Endothelial cell of umbilical vein (primary cell): ENCODE data around the gene SORCS3. TPM values are rescaled to one million over a fixed set of nuclear protein-coding genes. Genes with fewer than 3 reads are reported as not detected.

ENCODE experiments used
- BruUV-seq: library from RNA; stranded (reverse); fragments of 400-500 nt; replicated peaks from 2 replicates; lab custom pipeline; 2021; lab: Mats Ljungman, UMichigan
- CTCF ChIA-PET: fragments of 300-600, 350-600 bp; sonication (Branson Sonifier 250); formaldehyde crosslinking; loops from one replicate; lab custom pipeline; 2021; ENCODE audit warnings: antibody characterized with exemption, inconsistent platforms; lab: Charles Lee
- POLR2A ChIA-PET: fragments of 300-600, 350-600 bp; sonication (Branson Sonifier 250); formaldehyde crosslinking; loops from one replicate; lab custom pipeline; 2021; ENCODE audit warnings: antibody characterized with exemption, inconsistent platforms; lab: Charles Lee
- DNase-seq: peaks from one replicate; pipeline ENCODE4 v3.0.0-alpha.2; 2011; ENCODE audit warnings: low read depth, low spot score
- FAIRE-seq: peaks from 2 replicates; lab custom pipeline; 2011; peaks lifted over from hg19 to GRCh38; lab: Jason Lieb, UNC
- H2AFZ ChIP-seq: 2 replicates; pipeline ENCODE4 v1.6.0; 2012; ENCODE audit warnings: low read depth, low read length, control low read depth, inconsistent platforms
- H3K27ac ChIP-seq: 2 replicates; pipeline ENCODE4 v1.5.1; 2011; ENCODE audit warnings: low read depth, mild to moderate bottlenecking, control low read depth, low read length, moderate library complexity; ENCODE audit not compliant: insufficient read depth
- H3K27me3 ChIP-seq, 2 experiments: 2 replicates each; pipeline versions ENCODE4 v1.6.0 to v1.6.1; 2011; ENCODE audit warnings: low read length in 2 of 2, mixed read lengths in 1 of 2; ENCODE audit not compliant: control insufficient read depth in 2 of 2, insufficient read depth in 2 of 2
- H3K36me3 ChIP-seq, 2 experiments: 2 replicates in 1 of 2; 3 replicates in 1 of 2; pipeline ENCODE4 v1.5.1; 2011; ENCODE audit warnings: low read length in 2 of 2, mild to moderate bottlenecking in 1 of 2, moderate library complexity in 1 of 2; ENCODE audit not compliant: control insufficient read depth in 2 of 2, insufficient read depth in 2 of 2; ENCODE audit errors: extremely low read depth in 1 of 2
- H3K4me1 ChIP-seq: 3 replicates; pipeline ENCODE4 v1.5.1; 2011; ENCODE audit warnings: mild to moderate bottlenecking, low read length; ENCODE audit not compliant: control insufficient read depth, insufficient read depth; ENCODE audit errors: extremely low read depth
- H3K4me2 ChIP-seq: 2 replicates; pipeline ENCODE4 v1.6.1; 2011; ENCODE audit warnings: low read length, control low read depth, mixed read lengths; ENCODE audit not compliant: insufficient read depth
- H3K4me3 ChIP-seq, 3 experiments: fragments of 200-600 bp in 1 of 3; sonication (generic), shearing (Covaris generic) in 1 of 3; replicated peaks in 1 of 3; 2 replicates each; pipeline ENCODE4 v1.5.1; 2011 to 2016; ENCODE audit warnings: control low read depth in 3 of 3, low read length in 3 of 3, mild to moderate bottlenecking in 2 of 3, inconsistent platforms in 1 of 3, low read depth in 1 of 3, moderate library complexity in 1 of 3; ENCODE audit not compliant: insufficient read depth in 1 of 3
- H3K79me2 ChIP-seq: 2 replicates; pipeline ENCODE4 v1.6.0; 2012; ENCODE audit warnings: low read length, inconsistent platforms; ENCODE audit not compliant: control insufficient read depth, insufficient read depth
- H3K9ac ChIP-seq: replicated peaks from 2 replicates; pipeline ENCODE3; 2011; ENCODE audit warnings: low read length, control low read depth; ENCODE audit not compliant: insufficient read depth; ENCODE audit errors: extremely low read depth
- H3K9me1 ChIP-seq: replicated peaks from 3 replicates; pipeline ENCODE4 v1.6.0; 2011; ENCODE audit warnings: mild to moderate bottlenecking, low read length; ENCODE audit not compliant: control insufficient read depth, insufficient read depth; ENCODE audit errors: extremely low read depth
- H3K9me3 ChIP-seq: replicated peaks from 2 replicates; pipeline ENCODE4 v1.5.1; 2012; ENCODE audit warnings: low read length, inconsistent platforms; ENCODE audit not compliant: control insufficient read depth, insufficient read depth
- H4K20me1 ChIP-seq: replicated peaks from 2 replicates; pipeline ENCODE3; 2011; ENCODE audit warnings: mild to moderate bottlenecking, low read length; ENCODE audit not compliant: control insufficient read depth, insufficient read depth; ENCODE audit errors: extremely low read depth
- EZH2 ChIP-seq: IDR thresholded peaks from 2 replicates; pipeline ENCODE4 v1.6.1; 2012; ENCODE audit warnings: borderline replicate concordance, low read depth, mild to moderate bottlenecking, moderate library complexity, low read length, inconsistent platforms; ENCODE audit not compliant: severe bottlenecking
- FOS ChIP-seq: IDR thresholded peaks from 2 replicates; pipeline ENCODE4 v1.6.1; 2011; ENCODE audit warnings: mild to moderate bottlenecking, low read length, moderate library complexity, borderline replicate concordance; ENCODE audit not compliant: insufficient read depth
- GATA2 ChIP-seq: IDR thresholded peaks from 2 replicates; pipeline ENCODE4 v1.7.0; 2011; ENCODE audit warnings: low read depth, mild to moderate bottlenecking, moderate library complexity, mixed read lengths, low read length; ENCODE audit not compliant: insufficient read length, insufficient read depth
- JUN ChIP-seq: IDR thresholded peaks from 2 replicates; pipeline ENCODE4 v1.6.1; 2011; ENCODE audit warnings: borderline replicate concordance, low read depth; ENCODE audit not compliant: insufficient read length, insufficient read depth
- MYC ChIP-seq: IDR thresholded peaks from one replicate; pipeline ENCODE4 v1.6.1; 2011; ENCODE audit warnings: mild to moderate bottlenecking, low read depth, low read length
- POLR2A ChIP-seq: IDR thresholded peaks from 2 replicates; pipeline ENCODE4 v1.6.1; 2012; ENCODE audit warnings: low read depth, mild to moderate bottlenecking, control low read depth, low read length
- POLR2AphosphoS5 ChIP-seq: IDR thresholded peaks from 2 replicates; pipeline ENCODE4 v1.6.1; 2012; ENCODE audit warnings: low read depth, mild to moderate bottlenecking, control low read depth, low read length, moderate library complexity; ENCODE audit not compliant: insufficient read depth
- dilution Hi-C: fragments of 300-500 bp; cut with MboI; formaldehyde crosslinking; loops from one replicate; pipeline ENCODE4 v1.15.0; 2019; ENCODE audit warnings: low sequenced_read_pairs; ENCODE audit not compliant: extremely low pct_ligation_motif_present
- intact Hi-C: fragments of 100-400 bp; cut with micrococcal nuclease; formaldehyde crosslinking; loops from one replicate; pipeline ENCODE4 v1.10.0; 2022
- polyA plus RNA-seq, 4 experiments: library from polyadenylated mRNA; depleted of rRNA in 3 of 4; stranded (reverse) in 3 of 4; unstranded in 1 of 4; fragments of >200 nt; gene quantifications; 2 replicates each; pipeline versions ENCODE4 v1.2.1 to v1.2.3, GENCODE V29; 2011 to 2012; ENCODE audit warnings: missing spikeins in 1 of 4
- total RNA-seq: library from RNA; stranded (reverse); gene quantifications from 2 replicates; pipeline ENCODE4 v1.2.3, GENCODE V29; 2021
- TF ChIP-seq, protein P1 (sequence below), 2 donors: IDR thresholded peaks; 1 replicate in 1 of 2; 2 replicates in 1 of 2; pipeline ENCODE4 v1.5.1; 2011; ENCODE audit warnings: low read length in 2 of 2, mild to moderate bottlenecking in 2 of 2, moderate library complexity in 2 of 2, control low read depth in 1 of 2, inconsistent platforms in 1 of 2, low read depth in 1 of 2; ENCODE audit not compliant: insufficient read depth in 1 of 2; ENCODE audit errors: extremely low read depth in 1 of 2
- TF ChIP-seq, protein P2 (sequence below): IDR thresholded peaks from 2 replicates; pipeline ENCODE4 v1.6.1; 2011; ENCODE audit not compliant: insufficient read depth, insufficient read length

The SORCS3 gene
- total and polyA plus RNA-seq, 2 donors (not counting 3 experiments of a cell fraction or from before 2014, with no cell fraction given) = not detected

- dilution Hi-C loops = no loop called here
- TF ChIP-seq EZH2 = no peak
- no peak for TF ChIP-seq POLR2AphosphoS5
- TF ChIP-seq, protein P1, sequence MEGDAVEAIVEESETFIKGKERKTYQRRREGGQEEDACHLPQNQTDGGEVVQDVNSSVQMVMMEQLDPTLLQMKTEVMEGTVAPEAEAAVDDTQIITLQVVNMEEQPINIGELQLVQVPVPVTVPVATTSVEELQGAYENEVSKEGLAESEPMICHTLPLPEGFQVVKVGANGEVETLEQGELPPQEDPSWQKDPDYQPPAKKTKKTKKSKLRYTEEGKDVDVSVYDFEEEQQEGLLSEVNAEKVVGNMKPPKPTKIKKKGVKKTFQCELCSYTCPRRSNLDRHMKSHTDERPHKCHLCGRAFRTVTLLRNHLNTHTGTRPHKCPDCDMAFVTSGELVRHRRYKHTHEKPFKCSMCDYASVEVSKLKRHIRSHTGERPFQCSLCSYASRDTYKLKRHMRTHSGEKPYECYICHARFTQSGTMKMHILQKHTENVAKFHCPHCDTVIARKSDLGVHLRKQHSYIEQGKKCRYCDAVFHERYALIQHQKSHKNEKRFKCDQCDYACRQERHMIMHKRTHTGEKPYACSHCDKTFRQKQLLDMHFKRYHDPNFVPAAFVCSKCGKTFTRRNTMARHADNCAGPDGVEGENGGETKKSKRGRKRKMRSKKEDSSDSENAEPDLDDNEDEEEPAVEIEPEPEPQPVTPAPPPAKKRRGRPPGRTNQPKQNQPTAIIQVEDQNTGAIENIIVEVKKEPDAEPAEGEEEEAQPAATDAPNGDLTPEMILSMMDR (IDR thresholded peaks at IDR 0.05; ENCODE audit: extremely low read depth in 1 of 2, insufficient read depth in 1 of 2, low read depth in 1 of 2, low read length in 2 of 2) = no peak
- no peak for TF ChIP-seq FOS
- TF ChIP-seq MYC = no peak
Measured at GRCh38 chr10:105104297-105104696, 463.2 kb downstream of the SORCS3 start.

DNA sequence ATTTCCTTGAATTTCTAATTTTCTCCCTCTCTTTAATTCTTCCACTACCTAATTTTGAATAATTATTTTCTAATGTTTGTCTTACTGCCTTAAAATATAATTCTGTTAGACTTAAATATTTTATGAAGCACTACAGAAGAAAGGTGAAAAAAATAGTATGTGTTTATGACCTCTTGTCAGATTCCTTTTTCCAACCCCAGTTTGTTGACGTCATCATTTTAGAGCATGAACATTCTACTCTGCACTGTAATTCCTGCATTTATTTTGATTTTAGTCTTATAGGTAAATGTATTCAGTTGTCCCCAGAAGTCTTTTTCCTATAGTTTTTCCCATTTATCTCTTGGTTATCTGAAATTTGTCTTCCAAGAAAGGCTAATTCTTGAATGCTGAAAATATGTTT lies 468.1 kb downstream of the SORCS3 start:
- FAIRE-seq (no peak), DNase-seq (no peak)
- no peak overlapping the region for H3K4me2 ChIP-seq
- dilution Hi-C loops = no loop called here
- TF ChIP-seq POLR2AphosphoS5 (no peak), FOS (no peak), POLR2A (no peak), MYC (no peak), GATA2 (no peak), EZH2 (no peak), JUN (no peak)
- TF ChIP-seq, protein P2, sequence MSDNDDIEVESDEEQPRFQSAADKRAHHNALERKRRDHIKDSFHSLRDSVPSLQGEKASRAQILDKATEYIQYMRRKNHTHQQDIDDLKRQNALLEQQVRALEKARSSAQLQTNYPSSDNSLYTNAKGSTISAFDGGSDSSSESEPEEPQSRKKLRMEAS = no peak
- TF ChIP-seq, protein P1 (IDR thresholded peaks at IDR 0.05; ENCODE audit: extremely low read depth in 1 of 2, insufficient read depth in 1 of 2, low read depth in 1 of 2, low read length in 2 of 2) = no peak
- no peaks in the 10 kb centered on the region for H3K27me3 ChIP-seq
- no peaks in the 10 kb centered on the region for H4K20me1 ChIP-seq
- intact Hi-C loops = no loop called here
- ChIA-PET POLR2A (no interaction called here), CTCF (no interaction called here)
- H3K27ac ChIP-seq = no peak overlapping the region
- H3K36me3 ChIP-seq = no peaks in the 10 kb centered on the region
- BruUV-seq = no TSS peak
- H3K9me1 ChIP-seq = no peaks in the 10 kb centered on the region
- H3K4me3 ChIP-seq = no peak overlapping the region
- no peaks in the 10 kb centered on the region for H3K4me1 ChIP-seq
- no peaks in the 10 kb centered on the region for H3K79me2 ChIP-seq
- peaks cover 4% of the 10 kb centered on the region for H3K9me3 ChIP-seq
- H3K9ac ChIP-seq = no peak overlapping the region
- no peak overlapping the region for H2AFZ ChIP-seq

More at GRCh38 chr10:105104297-105104696, 463.2 kb downstream of the SORCS3 start:
- Histone ChIP-seq H3K79me2 (no peaks in the 10 kb centered on the region), H3K27me3 (no peaks in the 10 kb centered on the region), H3K9ac (no peak overlapping the region), H3K9me1 (no peaks in the 10 kb centered on the region), H3K4me1 (no peaks in the 10 kb centered on the region), H4K20me1 (no peaks in the 10 kb centered on the region), H2AFZ (no peak overlapping the region), H3K9me3 (peaks cover 11% of the 10 kb centered on the region), H3K27ac (no peak overlapping the region), H3K36me3 (no peaks in the 10 kb centered on the region), H3K4me2 (no peak overlapping the region), H3K4me3 (no peak overlapping the region)
- DNase-seq (no peak), FAIRE-seq (no peak)
- POLR2A ChIA-PET = no interaction called here
- BruUV-seq = no TSS peak
- CTCF ChIA-PET = no interaction called here
- intact Hi-C loops = no loop called here
